ENCODE results near the gene RPS6KA5.
A peak's percentile ranks its signal among the peaks of the same experiment; 100 is the strongest.

Gene RPS6KA5

GRCh38 chr14:90965765-90966164, 94.7 kb downstream of the RPS6KA5 start:
- Histone ChIP-seq H3K14ac (ENCODE audit: low read length) (no peak overlapping the region), H2BK120ac (ENCODE audit: insufficient read depth, low read length, poor library complexity) (no peak overlapping the region), H3K4ac (ENCODE audit: low read depth, low read length) (no peak overlapping the region), H3K9me3 (ENCODE audit: insufficient read depth, low read depth, low read length) (no peaks in the 10 kb centered on the region), H3K4me2 (ENCODE audit: low read length) (no peak overlapping the region), H3K9ac (ENCODE audit: low read length) (no peak overlapping the region), H3K4me3 (ENCODE audit: low read depth, low read length) (no peak overlapping the region), H3K27me3 (ENCODE audit: insufficient read depth, low read length) (no peaks in the 10 kb centered on the region), H3K36me3 (ENCODE audit: control insufficient read depth in 1 of 2, insufficient read depth in 2 of 2, low read length in 2 of 2) (no peaks in the 10 kb centered on the region), H2AK5ac (ENCODE audit: low read length) (no peak overlapping the region), H4K8ac (ENCODE audit: low read depth, low read length) (no peak overlapping the region), H3K79me1 (ENCODE audit: low read length) (no peaks in the 10 kb centered on the region), H2BK12ac (ENCODE audit: low read length) (no peak overlapping the region), H2BK5ac (ENCODE audit: low read depth, low read length, poor library complexity) (no peak overlapping the region), H4K12ac (ENCODE audit: low read depth, low read length) (no peak overlapping the region), H2AFZ (ENCODE audit: insufficient read depth, low read length, poor library complexity) (no peak overlapping the region), H3K23ac (ENCODE audit: low read length) (peak overlapping the region; percentile 21), H3K27ac (ENCODE audit: low read depth, low read length) (no peak overlapping the region), H3K18ac (ENCODE audit: low read length) (no peak overlapping the region), H3K79me2 (ENCODE audit: control insufficient read depth, insufficient read depth, low read length, poor library complexity) (no peaks in the 10 kb centered on the region), H3K4me1 (ENCODE audit: control insufficient read depth in 1 of 2, insufficient read depth in 2 of 2, low read length in 2 of 2) (no peaks in the 10 kb centered on the region), H4K91ac (ENCODE audit: low read depth, low read length) (no peak overlapping the region)
- WGBS (ENCODE audit: extremely low coverage, insufficient coverage, insufficient read length), result 100% methylated on average over 1 of the region's 3 CpGs
- DNase-seq, result no peak

GRCh38 chr14:90963343-90963742, 97.1 kb downstream of the RPS6KA5 start:
- Histone ChIP-seq H2AFZ (ENCODE audit: insufficient read depth, low read length, poor library complexity) (no peak overlapping the region), H4K91ac (ENCODE audit: low read depth, low read length) (no peak overlapping the region), H2BK120ac (ENCODE audit: insufficient read depth, low read length, poor library complexity) (no peak overlapping the region), H2AK5ac (ENCODE audit: low read length) (no peak overlapping the region), H3K27me3 (ENCODE audit: insufficient read depth, low read length) (no peaks in the 10 kb centered on the region), H4K8ac (ENCODE audit: low read depth, low read length) (no peak overlapping the region), H3K9ac (ENCODE audit: low read length) (no peak overlapping the region), H3K4me1 (ENCODE audit: control insufficient read depth in 1 of 2, insufficient read depth in 2 of 2, low read length in 2 of 2) (no peaks in the 10 kb centered on the region), H3K23ac (ENCODE audit: low read length) (no peak overlapping the region), H3K36me3 (ENCODE audit: control insufficient read depth in 1 of 2, insufficient read depth in 2 of 2, low read length in 2 of 2) (no peaks in the 10 kb centered on the region), H3K79me1 (ENCODE audit: low read length) (no peaks in the 10 kb centered on the region), H3K14ac (ENCODE audit: low read length) (no peak overlapping the region), H3K27ac (ENCODE audit: low read depth, low read length) (no peak overlapping the region), H3K9me3 (ENCODE audit: insufficient read depth, low read depth, low read length) (no peaks in the 10 kb centered on the region), H3K4ac (ENCODE audit: low read depth, low read length) (no peak overlapping the region), H3K4me2 (ENCODE audit: low read length) (no peak overlapping the region), H2BK5ac (ENCODE audit: low read depth, low read length, poor library complexity) (no peak overlapping the region), H4K12ac (ENCODE audit: low read depth, low read length) (no peak overlapping the region), H3K79me2 (ENCODE audit: control insufficient read depth, insufficient read depth, low read length, poor library complexity) (no peaks in the 10 kb centered on the region), H2BK12ac (ENCODE audit: low read length) (no peak overlapping the region), H3K4me3 (ENCODE audit: low read depth, low read length) (no peak overlapping the region), H3K18ac (ENCODE audit: low read length) (no peak overlapping the region)
- DNase-seq, result no peak
- no CpG with 5 or more reads among the region's 4 CpGs for WGBS (ENCODE audit: extremely low coverage, insufficient coverage, insufficient read length)

GRCh38 chr14:90962505-90963109, 97.8 kb downstream of the RPS6KA5 start:
- DNase-seq, result no peak
- no peak overlapping the region for H3K4me2 ChIP-seq (ENCODE audit: low read length)
- H3K4ac ChIP-seq (ENCODE audit: low read depth, low read length), result no peak overlapping the region
- H3K79me2 ChIP-seq (ENCODE audit: control insufficient read depth, insufficient read depth, low read length, poor library complexity), result no peaks in the 10 kb centered on the region
- H4K12ac ChIP-seq (ENCODE audit: low read depth, low read length), result no peak overlapping the region
- no peak overlapping the region for H3K27ac ChIP-seq (ENCODE audit: low read depth, low read length)
- WGBS (ENCODE audit: extremely low coverage, insufficient coverage, insufficient read length), result no CpG with 5 or more reads among the region's 11 CpGs
- no peak overlapping the region for H3K4me3 ChIP-seq (ENCODE audit: low read depth, low read length)
- H2BK5ac ChIP-seq (ENCODE audit: low read depth, low read length, poor library complexity), result no peak overlapping the region
- H2AK5ac ChIP-seq (ENCODE audit: low read length), result no peak overlapping the region
- no peak overlapping the region for H4K91ac ChIP-seq (ENCODE audit: low read depth, low read length)
- H2AFZ ChIP-seq (ENCODE audit: insufficient read depth, low read length, poor library complexity), result no peak overlapping the region
- H3K79me1 ChIP-seq (ENCODE audit: low read length), result no peaks in the 10 kb centered on the region
- no peak overlapping the region for H4K8ac ChIP-seq (ENCODE audit: low read depth, low read length)
- no peak overlapping the region for H2BK12ac ChIP-seq (ENCODE audit: low read length)
- no peak overlapping the region for H3K18ac ChIP-seq (ENCODE audit: low read length)
- H3K27me3 ChIP-seq (ENCODE audit: insufficient read depth, low read length), result no peaks in the 10 kb centered on the region
- no peak overlapping the region for H3K23ac ChIP-seq (ENCODE audit: low read length)
- no peak overlapping the region for H3K9ac ChIP-seq (ENCODE audit: low read length)
- no peak overlapping the region for H3K14ac ChIP-seq (ENCODE audit: low read length)
- H2BK120ac ChIP-seq (ENCODE audit: insufficient read depth, low read length, poor library complexity), result no peak overlapping the region
- H3K9me3 ChIP-seq (ENCODE audit: insufficient read depth, low read depth, low read length), result no peaks in the 10 kb centered on the region
- no peaks in the 10 kb centered on the region for H3K4me1 ChIP-seq (ENCODE audit: control insufficient read depth in 1 of 2, insufficient read depth in 2 of 2, low read length in 2 of 2)
- no peaks in the 10 kb centered on the region for H3K36me3 ChIP-seq (ENCODE audit: control insufficient read depth in 1 of 2, insufficient read depth in 2 of 2, low read length in 2 of 2)

GRCh38 chr14:90960818-90961217, 99.6 kb downstream of the RPS6KA5 start:
- Histone ChIP-seq H2BK12ac (ENCODE audit: low read length) (no peak overlapping the region), H4K91ac (ENCODE audit: low read depth, low read length) (no peak overlapping the region), H3K79me1 (ENCODE audit: low read length) (no peaks in the 10 kb centered on the region), H2BK5ac (ENCODE audit: low read depth, low read length, poor library complexity) (no peak overlapping the region), H2BK120ac (ENCODE audit: insufficient read depth, low read length, poor library complexity) (no peak overlapping the region), H3K14ac (ENCODE audit: low read length) (no peak overlapping the region), H3K27me3 (ENCODE audit: insufficient read depth, low read length) (no peaks in the 10 kb centered on the region), H4K8ac (ENCODE audit: low read depth, low read length) (no peak overlapping the region), H3K4me3 (ENCODE audit: low read depth, low read length) (no peak overlapping the region), H3K18ac (ENCODE audit: low read length) (no peak overlapping the region), H3K27ac (ENCODE audit: low read depth, low read length) (no peak overlapping the region), H3K79me2 (ENCODE audit: control insufficient read depth, insufficient read depth, low read length, poor library complexity) (no peaks in the 10 kb centered on the region), H2AFZ (ENCODE audit: insufficient read depth, low read length, poor library complexity) (no peak overlapping the region), H3K4me1 (ENCODE audit: control insufficient read depth in 1 of 2, insufficient read depth in 2 of 2, low read length in 2 of 2) (no peaks in the 10 kb centered on the region), H3K4me2 (ENCODE audit: low read length) (no peak overlapping the region), H3K9me3 (ENCODE audit: insufficient read depth, low read depth, low read length) (no peaks in the 10 kb centered on the region), H3K36me3 (ENCODE audit: control insufficient read depth in 1 of 2, insufficient read depth in 2 of 2, low read length in 2 of 2) (peaks cover 1 to 3% of the 10 kb centered on the region in 2 experiments), H3K4ac (ENCODE audit: low read depth, low read length) (no peak overlapping the region), H3K9ac (ENCODE audit: low read length) (no peak overlapping the region), H3K23ac (ENCODE audit: low read length) (no peak overlapping the region), H2AK5ac (ENCODE audit: low read length) (no peak overlapping the region), H4K12ac (ENCODE audit: low read depth, low read length) (no peak overlapping the region)
- no peak for DNase-seq
- WGBS (ENCODE audit: extremely low coverage, insufficient coverage, insufficient read length), result no CpG with 5 or more reads among the region's 6 CpGs
